CD14-positive monocyte (primary cell): ENCODE data around the gene CDK6. TPM values are rescaled to one million over a fixed set of nuclear protein-coding genes. Genes with fewer than 3 reads are reported as not detected.

Experiments
- DNase-seq, 3 donors: peaks; one replicate each; pipeline ENCODE4 v3.0.0-alpha.2; 2011 to 2022
- H2AFZ ChIP-seq: 2 replicates; pipeline ENCODE4 v1.6.0; 2012; ENCODE audit warnings: mild to moderate bottlenecking, low read depth, low read length, inconsistent platforms; ENCODE audit not compliant: insufficient read depth, poor library complexity, severe bottlenecking
- H3K27ac ChIP-seq, 2 donors: 1 replicate in 1 of 2; 2 replicates in 1 of 2; pipeline ENCODE4 v1.5.1; 2012 to 2013; ENCODE audit warnings: low read length in 2 of 2, control low read depth in 1 of 2, inconsistent platforms in 1 of 2, low read depth in 1 of 2, mild to moderate bottlenecking in 1 of 2
- H3K27me3 ChIP-seq, 2 donors: one replicate each; pipeline versions ENCODE4 v1.6.0 to v1.6.1; 2011 to 2013; ENCODE audit warnings: low read length in 2 of 2; ENCODE audit not compliant: control insufficient read depth in 2 of 2, insufficient read depth in 2 of 2
- H3K36me3 ChIP-seq, 2 donors: replicated peaks in 1 of 2; 1 replicate in 1 of 2; 2 replicates in 1 of 2; pipeline versions ENCODE4 v1.5.1 to v1.6.1; 2012 to 2013; ENCODE audit warnings: low read length in 2 of 2, control low read depth in 1 of 2, inconsistent platforms in 1 of 2, mild to moderate bottlenecking in 1 of 2; ENCODE audit not compliant: insufficient read depth in 2 of 2, control insufficient read depth in 1 of 2
- H3K4me1 ChIP-seq, 2 donors: 1 replicate in 1 of 2; 2 replicates in 1 of 2; pipeline versions ENCODE4 v1.5.1 to v1.6.1; 2012 to 2013; ENCODE audit warnings: low read length in 2 of 2, control low read depth in 1 of 2, inconsistent platforms in 1 of 2, mild to moderate bottlenecking in 1 of 2, moderate library complexity in 1 of 2; ENCODE audit not compliant: insufficient read depth in 2 of 2, control insufficient read depth in 1 of 2
- H3K4me2 ChIP-seq: replicated peaks from 2 replicates; pipeline ENCODE3; 2012; ENCODE audit warnings: low read length, moderate library complexity, mild to moderate bottlenecking; ENCODE audit not compliant: poor library complexity, severe bottlenecking; ENCODE audit errors: extremely low read depth
- H3K4me3 ChIP-seq, 3 experiments: fragments of 200-600 bp in 1 of 3; sonication (generic) in 1 of 3; replicated peaks in 1 of 3; 1 replicate in 2 of 3; 2 replicates in 1 of 3; pipeline ENCODE4 v1.5.1; 2011 to 2013; ENCODE audit warnings: low read length in 3 of 3, mild to moderate bottlenecking in 3 of 3, control low read depth in 2 of 3, low read depth in 2 of 3, inconsistent platforms in 1 of 3, moderate library complexity in 1 of 3
- H3K79me2 ChIP-seq: 2 replicates; pipeline ENCODE4 v1.6.0; 2012; ENCODE audit warnings: mild to moderate bottlenecking, control low read depth, inconsistent platforms, low read length, moderate library complexity; ENCODE audit not compliant: insufficient read depth
- H3K9ac ChIP-seq: 2 replicates; pipeline ENCODE4 v1.6.0; 2017; ENCODE audit warnings: low read length, mild to moderate bottlenecking; ENCODE audit not compliant: insufficient read depth, poor library complexity, severe bottlenecking
- H3K9me3 ChIP-seq, 2 donors: replicated peaks in 1 of 2; 1 replicate in 1 of 2; 2 replicates in 1 of 2; pipeline versions ENCODE4 v1.5.1 to v1.6.1; 2012 to 2013; ENCODE audit warnings: low read length in 2 of 2, control low read depth in 1 of 2; ENCODE audit not compliant: control insufficient read depth in 1 of 2, insufficient read depth in 1 of 2
- H4K20me1 ChIP-seq: 2 replicates; pipeline ENCODE4 v1.6.0; 2012; ENCODE audit warnings: mild to moderate bottlenecking, low read length, control low read depth, moderate library complexity; ENCODE audit not compliant: insufficient read depth
- H3K27ac Mint-ChIP-seq, 7 donors: one replicate each; pipeline ENCODE4 v1.8.0; 2020; ENCODE audit warnings: mild to moderate bottlenecking in 7 of 7, mixed read lengths in 7 of 7, moderate library complexity in 6 of 7, inconsistent platforms in 2 of 7
- H3K27me3 Mint-ChIP-seq, 3 donors: one replicate each; pipeline ENCODE4 v1.8.0; 2021 to 2022; ENCODE audit warnings: low read depth in 3 of 3, mild to moderate bottlenecking in 3 of 3, mixed read lengths in 3 of 3, moderate library complexity in 3 of 3, inconsistent platforms in 1 of 3
- H3K36me3 Mint-ChIP-seq, 2 donors: one replicate each; pipeline ENCODE4 v1.8.0; 2020; ENCODE audit warnings: mixed read lengths in 2 of 2, inconsistent platforms in 1 of 2, mild to moderate bottlenecking in 1 of 2
- H3K4me1 Mint-ChIP-seq: one replicate; pipeline ENCODE4 v1.8.0; 2020; ENCODE audit warnings: mild to moderate bottlenecking, mixed read lengths
- H3K4me3 Mint-ChIP-seq, 2 donors: one replicate each; pipeline ENCODE4 v1.8.0; 2020; ENCODE audit warnings: mild to moderate bottlenecking in 2 of 2, mixed read lengths in 2 of 2, moderate library complexity in 1 of 2
- H3K9me3 Mint-ChIP-seq, 7 donors: one replicate each; pipeline ENCODE4 v1.8.0; 2020 to 2022; ENCODE audit warnings: mixed read lengths in 7 of 7, mild to moderate bottlenecking in 6 of 7, moderate library complexity in 6 of 7, inconsistent platforms in 2 of 7
- WGBS: methylation state at CpG from one replicate; pipeline ENCODE4 v1.1.5; 2013; ENCODE audit warnings: missing lambda C conversion rate; ENCODE audit not compliant: insufficient coverage; 5-methylcytosine and 5-hydroxymethylcytosine counted together
- intact Hi-C, 2 donors: fragments of 100-400 bp; cut with micrococcal nuclease; formaldehyde crosslinking; loops; one replicate each; pipeline versions ENCODE4 v1.15.0 to v1.15.1; 2023
- polyA plus RNA-seq, 3 donors: library from polyadenylated mRNA; depleted of rRNA in 1 of 3; unstranded in 2 of 3; stranded (reverse) in 1 of 3; fragments of 300-500 nt in 2 of 3; fragments of >200 nt in 1 of 3; fragmentation: Illumina TruSeq in 2 of 3; gene quantifications; 1 replicate in 2 of 3; 2 replicates in 1 of 3; pipeline ENCODE4 v1.2.3, GENCODE V29; 2012 to 2021
- TF ChIP-seq, protein P1 (sequence below): fragments of 200-600 bp; IDR thresholded peaks from one replicate; pipeline ENCODE4 v1.8.0; 2022; ENCODE audit warnings: antibody characterized with exemption, mild to moderate bottlenecking

Gene CDK6
- polyA plus RNA-seq, 3 donors: 3.4 to 4.3 (median 3.8) TPM

DNA sequence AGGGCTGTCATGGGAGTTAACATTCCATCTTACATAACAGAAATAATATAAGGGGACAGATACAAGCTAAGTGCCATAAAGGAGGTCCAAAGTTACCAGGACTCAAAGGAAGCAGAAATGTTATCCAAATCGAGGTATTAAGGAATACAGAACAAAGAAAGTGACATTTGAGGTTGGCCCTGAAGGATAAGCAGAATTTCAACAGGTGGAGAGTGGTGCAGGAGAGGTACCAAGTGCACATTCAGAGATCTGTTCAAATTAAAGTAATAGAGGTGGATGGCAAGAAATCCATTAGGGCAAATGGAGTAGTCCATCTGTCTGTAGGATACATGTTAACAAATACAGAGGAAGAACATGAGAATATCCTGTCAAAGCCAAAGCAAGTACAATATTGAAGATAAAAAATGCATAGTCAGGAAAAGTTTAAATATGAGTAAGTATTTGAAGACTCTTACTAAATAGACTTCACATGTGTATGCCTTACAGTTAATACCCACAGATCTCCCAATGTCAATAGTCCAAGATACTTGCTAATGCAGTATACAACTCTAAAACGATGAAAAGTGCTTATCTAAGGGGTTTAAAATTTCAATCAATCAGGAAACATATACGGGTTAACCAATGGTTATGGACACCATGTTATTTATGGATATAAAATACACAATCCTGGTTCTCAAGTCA, 10.0 kb downstream of the CDK6 start:
- H3K4me3 ChIP-seq: no peak overlapping the region
- H3K27me3 ChIP-seq: no peaks in the 10 kb centered on the region
- H3K27ac ChIP-seq: no peak overlapping the region
- no peaks in the 10 kb centered on the region for H3K36me3 Mint-ChIP-seq
- no peak overlapping the region for H2AFZ ChIP-seq
- H3K79me2 ChIP-seq: peaks cover 98% of the 10 kb centered on the region
- no peak for DNase-seq
- H3K27ac Mint-ChIP-seq: peak overlapping the region in 1 of 7 donors; percentile 4
- H4K20me1 ChIP-seq: no peaks in the 10 kb centered on the region
- WGBS: 53% methylated on average over 1 of the region's 3 CpGs
- TF ChIP-seq, protein P1, sequence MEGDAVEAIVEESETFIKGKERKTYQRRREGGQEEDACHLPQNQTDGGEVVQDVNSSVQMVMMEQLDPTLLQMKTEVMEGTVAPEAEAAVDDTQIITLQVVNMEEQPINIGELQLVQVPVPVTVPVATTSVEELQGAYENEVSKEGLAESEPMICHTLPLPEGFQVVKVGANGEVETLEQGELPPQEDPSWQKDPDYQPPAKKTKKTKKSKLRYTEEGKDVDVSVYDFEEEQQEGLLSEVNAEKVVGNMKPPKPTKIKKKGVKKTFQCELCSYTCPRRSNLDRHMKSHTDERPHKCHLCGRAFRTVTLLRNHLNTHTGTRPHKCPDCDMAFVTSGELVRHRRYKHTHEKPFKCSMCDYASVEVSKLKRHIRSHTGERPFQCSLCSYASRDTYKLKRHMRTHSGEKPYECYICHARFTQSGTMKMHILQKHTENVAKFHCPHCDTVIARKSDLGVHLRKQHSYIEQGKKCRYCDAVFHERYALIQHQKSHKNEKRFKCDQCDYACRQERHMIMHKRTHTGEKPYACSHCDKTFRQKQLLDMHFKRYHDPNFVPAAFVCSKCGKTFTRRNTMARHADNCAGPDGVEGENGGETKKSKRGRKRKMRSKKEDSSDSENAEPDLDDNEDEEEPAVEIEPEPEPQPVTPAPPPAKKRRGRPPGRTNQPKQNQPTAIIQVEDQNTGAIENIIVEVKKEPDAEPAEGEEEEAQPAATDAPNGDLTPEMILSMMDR: no peak
- H3K4me1 Mint-ChIP-seq: peaks cover 25% of the 10 kb centered on the region
- no peaks in the 10 kb centered on the region for H3K27me3 Mint-ChIP-seq
- H3K36me3 ChIP-seq: no peaks in the 10 kb centered on the region
- intact Hi-C loops: no loop called here
- peaks cover 0 to 1% (median 0%) of the 10 kb centered on the region in 7 donors for H3K9me3 Mint-ChIP-seq
- no peaks in the 10 kb centered on the region for H3K9me3 ChIP-seq
- H3K4me1 ChIP-seq: peaks cover 12% of the 10 kb centered on the region in 2 donors
- H3K9ac ChIP-seq: no peak overlapping the region
- no peak overlapping the region for H3K4me3 Mint-ChIP-seq
- H3K4me2 ChIP-seq: no peak overlapping the region

DNA sequence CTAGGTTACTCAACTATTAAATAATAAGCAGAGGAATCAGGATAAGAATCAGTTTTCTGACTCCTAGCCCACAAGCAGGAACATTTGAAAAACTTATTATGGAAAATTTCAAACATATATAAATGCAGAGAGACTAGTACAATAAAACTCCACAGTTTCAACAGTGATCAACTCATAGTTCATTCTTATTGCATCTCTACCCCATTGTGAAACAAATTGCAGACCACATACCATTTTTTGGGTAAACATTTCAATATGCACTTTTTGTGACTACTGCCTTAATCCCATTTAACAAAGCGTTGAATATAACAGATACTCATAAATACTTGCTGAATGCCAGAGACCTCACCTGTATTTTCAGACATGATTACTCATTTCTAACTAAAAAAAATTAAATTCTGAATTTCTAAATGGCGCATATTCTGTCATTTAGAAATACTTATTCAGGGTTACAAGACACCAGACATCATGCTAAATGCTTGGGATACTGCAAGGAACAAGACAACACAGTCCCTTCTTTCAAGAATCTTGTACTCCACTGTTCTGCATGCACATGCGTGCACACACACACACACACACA, 11.4 kb downstream of the CDK6 start:
- Histone ChIP-seq H3K27ac (no peak overlapping the region), H3K9ac (no peak overlapping the region), H3K27me3 (no peaks in the 10 kb centered on the region), H3K4me3 (no peak overlapping the region), H3K79me2 (peaks cover 95% of the 10 kb centered on the region), H3K4me1 (no peaks in the 10 kb centered on the region), H3K4me2 (no peak overlapping the region), H2AFZ (no peak overlapping the region), H4K20me1 (no peaks in the 10 kb centered on the region), H3K36me3 (no peaks in the 10 kb centered on the region), H3K9me3 (no peaks in the 10 kb centered on the region)
- no peaks in the 10 kb centered on the region for H3K27me3 Mint-ChIP-seq
- no peak overlapping the region for H3K27ac Mint-ChIP-seq
- peaks cover 13% of the 10 kb centered on the region for H3K4me1 Mint-ChIP-seq
- peaks cover 0 to 4% of the 10 kb centered on the region in 2 donors for H3K36me3 Mint-ChIP-seq
- H3K9me3 Mint-ChIP-seq: peaks cover 0 to 3% (median 0%) of the 10 kb centered on the region in 7 donors
- TF ChIP-seq, protein P1: no peak
- H3K4me3 Mint-ChIP-seq: no peak overlapping the region
- 89% methylated on average over 2 of the region's 3 CpGs for WGBS
- intact Hi-C loops: no loop called here
- DNase-seq: no peak
